Panc1 (cell line): ENCODE results near the gene WAC. TPM values are rescaled to one million over a fixed set of nuclear protein-coding genes. Genes with fewer than 3 reads are reported as not detected.
"Not testable (repeated sequence)": the region's sequence is repeated elsewhere in the genome, so short reads cannot be mapped to it uniquely, and the experiment has no call there.

Source experiments
- ATAC-seq: fragments of 200-7000 bp; cut with Tn5 transposase; 2 replicates; pipeline ENCODE4 v1.9.1; 2020; ENCODE audit warnings: mild to moderate bottlenecking, moderate library complexity
- BruUV-seq: library from RNA; stranded (reverse); fragments of 400-500 nt; replicated peaks from 2 replicates; lab custom pipeline; 2021; lab: Mats Ljungman, UMichigan
- CTCF ChIA-PET: fragments of 300-600 bp; sonication (Branson Sonifier 250); formaldehyde crosslinking; loops from one replicate; lab custom pipeline; 2022; ENCODE audit warnings: antibody characterized with exemption; lab: Charles Lee
- POLR2A ChIA-PET: fragments of 300-600 bp; sonication (Branson Sonifier 250); formaldehyde crosslinking; loops from one replicate; lab custom pipeline; 2022; ENCODE audit warnings: antibody characterized with exemption; lab: Charles Lee
- DNase-seq: peaks from one replicate; pipeline ENCODE4 v3.0.0-alpha.2; 2010; ENCODE audit warnings: low read depth, low spot score
- H3K27ac ChIP-seq: 2 replicates; pipeline ENCODE4 v1.5.1; 2011; ENCODE audit warnings: mild to moderate bottlenecking, low read length, inconsistent platforms
- H3K27me3 ChIP-seq: fragments of 200-500 bp; sonication (Bioruptor generic); 2 replicates; pipeline ENCODE4 v1.6.0; 2014; ENCODE audit warnings: low read length, inconsistent platforms; ENCODE audit not compliant: control insufficient read depth, insufficient read depth
- H3K36me3 ChIP-seq: fragments of 200-500 bp; sonication (Bioruptor generic); 2 replicates; pipeline ENCODE4 v1.5.1; 2014; ENCODE audit warnings: inconsistent platforms, mild to moderate bottlenecking, low read length, moderate library complexity; ENCODE audit not compliant: control insufficient read depth, insufficient read depth
- H3K4me1 ChIP-seq: 2 replicates; pipeline ENCODE4 v1.5.1; 2011; ENCODE audit warnings: inconsistent platforms, mild to moderate bottlenecking, low read length, moderate library complexity; ENCODE audit not compliant: control insufficient read depth, insufficient read depth
- H3K4me3 ChIP-seq, 2 experiments: 2 replicates each; pipeline ENCODE4 v1.5.1; 2011 to 2012; ENCODE audit warnings: low read depth in 2 of 2, low read length in 2 of 2, mild to moderate bottlenecking in 2 of 2, inconsistent platforms in 1 of 2, moderate library complexity in 1 of 2
- H3K9me3 ChIP-seq: fragments of 200-500 bp; sonication (Bioruptor generic); 2 replicates; pipeline ENCODE4 v1.5.1; 2014; ENCODE audit warnings: low read depth, mild to moderate bottlenecking, inconsistent platforms, low read length, moderate library complexity; ENCODE audit not compliant: control insufficient read depth, insufficient read depth
- POLR2AphosphoS5 ChIP-seq: IDR thresholded peaks from 2 replicates; pipeline ENCODE4 v1.6.1; 2012; ENCODE audit warnings: mild to moderate bottlenecking, low read depth, low read length, moderate library complexity
- SIN3A ChIP-seq: IDR thresholded peaks from 2 replicates; pipeline ENCODE4 v1.6.1; 2012; ENCODE audit warnings: low read depth, mild to moderate bottlenecking, low read length, moderate library complexity, borderline replicate concordance; ENCODE audit not compliant: insufficient read depth
- TCF7L2 ChIP-seq: IDR thresholded peaks from 2 replicates; pipeline ENCODE4 v1.6.1; 2011; ENCODE audit warnings: mild to moderate bottlenecking, low read depth, low read length, inconsistent platforms
- in situ Hi-C: cut with HindIII; loops from 2 replicates; pipeline ENCODE4 v1.10.0; 2016; ENCODE audit warnings: low sequenced_read_pairs, low pct_unique_long_range_greater_than_20kb
- intact Hi-C: fragments of 100-400 bp; cut with micrococcal nuclease; formaldehyde crosslinking; loops from one replicate; pipeline ENCODE4 v1.10.0; 2022; ENCODE audit not compliant: unreplicated experiment
- total RNA-seq: library from RNA; stranded (reverse); gene quantifications from one replicate; pipeline ENCODE4 v1.2.1, GENCODE V29; 2021; ENCODE audit not compliant: unreplicated experiment
- TF ChIP-seq, protein P1 (sequence below): fragments of 450-650 bp; IDR thresholded peaks from 2 replicates; pipeline ENCODE4 v1.5.1; 2017; ENCODE audit warnings: mild to moderate bottlenecking
- TF ChIP-seq, protein P2 (sequence below), 2 experiments: IDR thresholded peaks; 2 replicates each; pipeline ENCODE4 v1.6.1; 2011 to 2012; ENCODE audit warnings: low read depth in 2 of 2, control low read depth in 1 of 2, low read length in 1 of 2, mild to moderate bottlenecking in 1 of 2, moderate library complexity in 1 of 2; ENCODE audit not compliant: insufficient read depth in 1 of 2

The WAC gene
- total RNA-seq, 1 experiment from 2014 or later: 70.7 TPM

DNA sequence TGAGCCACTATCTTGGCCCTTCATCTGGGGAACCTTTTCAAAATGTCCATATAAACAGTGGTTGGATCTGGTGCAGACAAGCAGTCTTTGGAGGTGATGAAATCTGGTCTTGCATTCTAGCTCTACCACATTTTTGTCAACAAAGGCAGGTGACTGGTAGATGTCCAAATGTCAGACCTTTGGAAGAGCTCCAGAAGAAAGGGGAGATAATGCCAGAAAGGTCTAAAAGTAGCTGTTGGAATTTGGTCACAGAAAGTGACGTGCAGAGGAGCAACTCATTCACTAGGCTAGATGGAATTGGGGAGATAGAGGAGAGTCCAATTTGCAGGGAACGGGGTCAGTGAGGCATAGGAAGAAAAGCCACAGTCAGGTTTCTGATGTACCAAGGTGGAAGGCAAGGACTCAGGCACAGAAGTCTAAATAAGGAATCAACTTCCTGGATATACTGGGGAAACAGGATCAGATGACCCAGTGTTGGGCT is 36.4 kb upstream of the WAC start:
- CTCF ChIA-PET: no interaction called here

GRCh38 chr10:28497313-28498126 is 35.4 kb upstream of the WAC start:
- ATAC-seq: no peak
- in situ Hi-C loops (no loop called here), intact Hi-C loops (no loop called here)
- H3K4me3 ChIP-seq: no peak overlapping the region
- H3K27ac ChIP-seq: no peak overlapping the region
- CTCF ChIA-PET: no interaction called here
- H3K36me3 ChIP-seq: no peaks in the 10 kb centered on the region
- H3K9me3 ChIP-seq: no peaks in the 10 kb centered on the region
- TF ChIP-seq SIN3A (no peak), POLR2AphosphoS5 (no peak)
- TF ChIP-seq, protein P1, sequence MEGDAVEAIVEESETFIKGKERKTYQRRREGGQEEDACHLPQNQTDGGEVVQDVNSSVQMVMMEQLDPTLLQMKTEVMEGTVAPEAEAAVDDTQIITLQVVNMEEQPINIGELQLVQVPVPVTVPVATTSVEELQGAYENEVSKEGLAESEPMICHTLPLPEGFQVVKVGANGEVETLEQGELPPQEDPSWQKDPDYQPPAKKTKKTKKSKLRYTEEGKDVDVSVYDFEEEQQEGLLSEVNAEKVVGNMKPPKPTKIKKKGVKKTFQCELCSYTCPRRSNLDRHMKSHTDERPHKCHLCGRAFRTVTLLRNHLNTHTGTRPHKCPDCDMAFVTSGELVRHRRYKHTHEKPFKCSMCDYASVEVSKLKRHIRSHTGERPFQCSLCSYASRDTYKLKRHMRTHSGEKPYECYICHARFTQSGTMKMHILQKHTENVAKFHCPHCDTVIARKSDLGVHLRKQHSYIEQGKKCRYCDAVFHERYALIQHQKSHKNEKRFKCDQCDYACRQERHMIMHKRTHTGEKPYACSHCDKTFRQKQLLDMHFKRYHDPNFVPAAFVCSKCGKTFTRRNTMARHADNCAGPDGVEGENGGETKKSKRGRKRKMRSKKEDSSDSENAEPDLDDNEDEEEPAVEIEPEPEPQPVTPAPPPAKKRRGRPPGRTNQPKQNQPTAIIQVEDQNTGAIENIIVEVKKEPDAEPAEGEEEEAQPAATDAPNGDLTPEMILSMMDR: no peak
- TF ChIP-seq, protein P2, sequence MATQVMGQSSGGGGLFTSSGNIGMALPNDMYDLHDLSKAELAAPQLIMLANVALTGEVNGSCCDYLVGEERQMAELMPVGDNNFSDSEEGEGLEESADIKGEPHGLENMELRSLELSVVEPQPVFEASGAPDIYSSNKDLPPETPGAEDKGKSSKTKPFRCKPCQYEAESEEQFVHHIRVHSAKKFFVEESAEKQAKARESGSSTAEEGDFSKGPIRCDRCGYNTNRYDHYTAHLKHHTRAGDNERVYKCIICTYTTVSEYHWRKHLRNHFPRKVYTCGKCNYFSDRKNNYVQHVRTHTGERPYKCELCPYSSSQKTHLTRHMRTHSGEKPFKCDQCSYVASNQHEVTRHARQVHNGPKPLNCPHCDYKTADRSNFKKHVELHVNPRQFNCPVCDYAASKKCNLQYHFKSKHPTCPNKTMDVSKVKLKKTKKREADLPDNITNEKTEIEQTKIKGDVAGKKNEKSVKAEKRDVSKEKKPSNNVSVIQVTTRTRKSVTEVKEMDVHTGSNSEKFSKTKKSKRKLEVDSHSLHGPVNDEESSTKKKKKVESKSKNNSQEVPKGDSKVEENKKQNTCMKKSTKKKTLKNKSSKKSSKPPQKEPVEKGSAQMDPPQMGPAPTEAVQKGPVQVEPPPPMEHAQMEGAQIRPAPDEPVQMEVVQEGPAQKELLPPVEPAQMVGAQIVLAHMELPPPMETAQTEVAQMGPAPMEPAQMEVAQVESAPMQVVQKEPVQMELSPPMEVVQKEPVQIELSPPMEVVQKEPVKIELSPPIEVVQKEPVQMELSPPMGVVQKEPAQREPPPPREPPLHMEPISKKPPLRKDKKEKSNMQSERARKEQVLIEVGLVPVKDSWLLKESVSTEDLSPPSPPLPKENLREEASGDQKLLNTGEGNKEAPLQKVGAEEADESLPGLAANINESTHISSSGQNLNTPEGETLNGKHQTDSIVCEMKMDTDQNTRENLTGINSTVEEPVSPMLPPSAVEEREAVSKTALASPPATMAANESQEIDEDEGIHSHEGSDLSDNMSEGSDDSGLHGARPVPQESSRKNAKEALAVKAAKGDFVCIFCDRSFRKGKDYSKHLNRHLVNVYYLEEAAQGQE (IDR thresholded peaks at IDR 0.05; ENCODE audit: insufficient read depth in 1 of 2, low read depth in 2 of 2, low read length in 1 of 2): no peak
- H3K27me3 ChIP-seq: no peaks in the 10 kb centered on the region
- BruUV-seq: no TSS peak
- no peak for DNase-seq
- H3K4me1 ChIP-seq: no peaks in the 10 kb centered on the region
- POLR2A ChIA-PET: no interaction called here

More for the DNA sequence above, 36.4 kb upstream of the WAC start:
- POLR2A ChIA-PET: no interaction called here
- DNase-seq (no peak), ATAC-seq (no peak)
- no peaks in the 10 kb centered on the region for H3K4me1 ChIP-seq
- in situ Hi-C loops: no loop called here
- H3K36me3 ChIP-seq: no peaks in the 10 kb centered on the region
- TF ChIP-seq, protein P2 (IDR thresholded peaks at IDR 0.05; ENCODE audit: insufficient read depth in 1 of 2, low read depth in 2 of 2, low read length in 1 of 2): no peak
- TF ChIP-seq, protein P1: no peak
- TF ChIP-seq SIN3A (no peak), POLR2AphosphoS5 (no peak), TCF7L2 (no peak)
- H3K27me3 ChIP-seq: no peaks in the 10 kb centered on the region
- no peak overlapping the region for H3K4me3 ChIP-seq
- no peak overlapping the region for H3K27ac ChIP-seq
- BruUV-seq: no TSS peak
- intact Hi-C loops: no loop called here
- no peaks in the 10 kb centered on the region for H3K9me3 ChIP-seq

GRCh38 chr10:28500203-28500602 is 32.7 kb upstream of the WAC start:
- in situ Hi-C loops, CTCF ChIA-PET, H3K27me3 ChIP-seq, DNase-seq, intact Hi-C loops, POLR2A ChIA-PET, H3K9me3 ChIP-seq, H3K4me1 ChIP-seq, H3K27ac ChIP-seq, H3K4me3 ChIP-seq, ATAC-seq, BruUV-seq, H3K36me3 ChIP-seq: not testable (repeated sequence)
